Stimulated activated CD8-positive, alpha-beta memory T cell treated with anti-CD3 and anti-CD28 coated beads, Interleukin-15, amount 100 ng/mL, for 4 hours (primary cell): ENCODE data around the gene FAIM.
"Not testable (repeated sequence)": the region's sequence is repeated elsewhere in the genome, so short reads cannot be mapped to it uniquely, and the experiment has no call there.

Source experiments
- DNase-seq, 2 donors: peaks; one replicate each; pipeline ENCODE4 v3.0.0-alpha.2; 2020; ENCODE audit warnings: low read depth in 2 of 2

FAIM gene

GRCh38 chr3:138680974-138681373, 72.4 kb downstream of the FAIM start:
- not testable (repeated sequence) for DNase-seq

GRCh38 chr3:138681463-138682220, 73.1 kb downstream of the FAIM start:
- no peak for DNase-seq

GRCh38 chr3:138682648-138683047, 74.1 kb downstream of the FAIM start:
- no peak for DNase-seq
